ENCODE measurements around the gene TEX19. TPM values are rescaled to one million over a fixed set of nuclear protein-coding genes. Genes with fewer than 3 reads are reported as not detected.

The TEX19 gene
- total and polyA plus RNA-seq, 10 donors = not detected

- H3K9me3 ChIP-seq = no peaks in the 10 kb centered on the region
- H3K27ac ChIP-seq = no peak overlapping the region
- peaks cover 0 to 6% (median 0%) of the 10 kb centered on the region in 6 donors for H3K4me1 ChIP-seq
- intact Hi-C loops (cut with DNase I; ENCODE audit: low total_unique reads) = no loop called here
- H3K27me3 ChIP-seq (replicated peaks in 1 of 7) = peaks cover 0 to 27% (median 2%) of the 10 kb centered on the region in 7 donors
- DNase-seq = no peak
- TF ChIP-seq POLR2AphosphoS5 (IDR thresholded peaks at IDR 0.05) (no peak), POLR2A (IDR thresholded peaks at IDR 0.05) (no peak), CTCF (IDR thresholded peaks at IDR 0.05 in 8 of 11, conservative IDR thresholded peaks at IDR 0.05 in 3 of 11) (no peak)
- 87 to 94% (median 93%) methylated on average over 5 to 6 of the region's 6 CpGs for WGBS, 5 donors
- no peak overlapping the region for H3K4me3 ChIP-seq
- no peaks in the 10 kb centered on the region for H3K36me3 ChIP-seq
These were observed 3.0 kb downstream of the TEX19 start for GRCh38 chr17:82361885-82362633.

DNA sequence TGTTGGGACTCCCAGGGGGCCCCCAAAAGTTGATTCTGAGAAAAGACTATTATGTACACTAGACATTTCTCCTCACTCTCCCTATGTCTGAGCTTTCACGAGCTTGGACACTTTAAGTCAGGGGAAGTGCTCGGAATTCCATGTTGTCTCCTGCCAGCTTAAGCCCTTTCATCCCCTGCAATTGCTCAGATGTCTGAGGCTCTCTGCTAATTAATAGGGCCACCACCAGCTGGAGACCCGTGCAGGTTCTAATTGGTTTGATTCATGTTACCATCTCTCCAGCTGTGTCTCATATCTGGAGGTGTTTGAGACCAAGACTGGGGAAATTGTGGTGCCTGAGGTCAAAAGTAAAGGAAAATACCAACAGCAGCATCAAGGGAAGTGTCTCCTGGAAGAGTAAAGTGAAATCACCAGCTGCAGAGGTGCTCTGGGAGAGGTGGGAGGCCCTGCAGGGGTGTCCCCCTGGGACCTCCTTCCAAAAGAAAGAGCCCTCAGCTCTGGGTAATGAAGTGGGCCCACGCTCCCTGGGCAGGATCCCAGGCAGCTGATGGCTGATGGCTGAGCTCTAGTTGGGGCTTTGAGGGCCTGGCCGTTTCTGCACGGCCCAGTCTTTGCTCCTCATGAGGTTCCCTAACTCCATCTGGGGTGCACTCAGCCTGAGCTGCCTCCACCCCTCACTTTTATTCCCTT is 6.7 kb downstream of the TEX19 start:
- H3K4me1 ChIP-seq = peaks cover 0 to 10% (median 9%) of the 10 kb centered on the region in 6 donors
- WGBS, 5 donors = 78 to 86% (median 79%) methylated on average over 6 of the region's 6 CpGs
- TF ChIP-seq POLR2A (IDR thresholded peaks at IDR 0.05) (no peak), POLR2AphosphoS5 (IDR thresholded peaks at IDR 0.05) (no peak), CTCF (IDR thresholded peaks at IDR 0.05 in 8 of 11, conservative IDR thresholded peaks at IDR 0.05 in 3 of 11) (no peak)

GRCh38 chr17:82366749-82367148 is 7.7 kb downstream of the TEX19 start:
- Histone ChIP-seq H3K9me3 (no peaks in the 10 kb centered on the region), H3K4me3 (no peak overlapping the region), H3K36me3 (no peaks in the 10 kb centered on the region), H3K27me3 (replicated peaks in 1 of 7) (peaks cover under 1 to 35% (median 24%) of the 10 kb centered on the region in 7 donors), H3K27ac (no peak overlapping the region), H3K4me1 (peaks cover 5 to 20% (median 19%) of the 10 kb centered on the region in 6 donors)
- no peak for TF ChIP-seq POLR2A (IDR thresholded peaks at IDR 0.05)
- no peak for TF ChIP-seq POLR2AphosphoS5 (IDR thresholded peaks at IDR 0.05)
- TF ChIP-seq CTCF (IDR thresholded peaks at IDR 0.05 in 8 of 11, conservative IDR thresholded peaks at IDR 0.05 in 3 of 11) = no peak
- 88 to 95% (median 91%) methylated on average over 7 of the region's 7 CpGs for WGBS, 5 donors
- no peak for DNase-seq
- intact Hi-C loops (cut with DNase I; ENCODE audit: low total_unique reads) = no loop called here

More for the DNA sequence above, 6.7 kb downstream of the TEX19 start:
- H3K4me3 ChIP-seq = no peak overlapping the region
- H3K27ac ChIP-seq = no peak overlapping the region
- intact Hi-C loops (cut with DNase I; ENCODE audit: low total_unique reads) = no loop called here
- peaks cover 0 to 25% (median 14%) of the 10 kb centered on the region in 7 donors for H3K27me3 ChIP-seq (replicated peaks in 1 of 7)
- H3K36me3 ChIP-seq = no peaks in the 10 kb centered on the region
- no peak for DNase-seq
- no peaks in the 10 kb centered on the region for H3K9me3 ChIP-seq

All from spleen (tissue), 11 donors.